ENCODE data around the gene RENBP. TPM values are rescaled to one million over a fixed set of nuclear protein-coding genes. Genes with fewer than 3 reads are reported as not detected.

The RENBP gene
- total and polyA plus RNA-seq, 7 donors = 0.97 to 4.4 (median 2.9) TPM

DNA sequence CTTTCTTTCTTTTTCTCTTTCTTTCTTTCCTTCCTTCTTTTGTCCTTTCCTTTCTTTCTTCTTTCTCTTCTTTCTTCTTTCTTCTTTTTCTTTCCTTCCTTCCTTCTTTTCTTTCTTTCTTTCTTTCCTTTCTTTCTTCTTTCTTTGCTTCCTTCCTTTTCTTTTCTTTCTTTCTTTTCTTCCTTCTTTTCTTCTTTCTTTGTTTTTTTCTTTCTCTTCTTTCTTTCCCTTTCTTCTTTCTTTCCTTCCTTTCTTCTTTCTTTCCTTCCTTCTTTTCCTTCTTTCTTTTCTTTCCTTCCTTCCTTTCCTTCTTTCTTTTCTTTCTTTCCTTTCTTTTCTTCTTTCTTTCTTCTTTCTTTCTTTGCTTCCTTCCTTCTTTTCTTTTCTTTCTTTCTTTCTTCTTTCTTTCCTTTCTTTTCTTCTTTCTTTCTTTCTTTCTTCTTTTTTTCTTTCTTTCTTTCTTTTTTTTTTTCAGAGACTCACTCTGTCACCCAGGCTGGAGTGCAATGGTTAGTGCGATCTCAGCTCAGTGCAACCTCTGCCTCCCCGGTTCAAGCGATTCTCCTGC, 46.7 kb upstream of the RENBP start:
- Histone ChIP-seq H3K4me1 (no peaks in the 10 kb centered on the region), H3K9me3 (no peaks in the 10 kb centered on the region), H3K36me3 (ENCODE audit: insufficient read depth in 1 of 2, low read depth in 1 of 2) (no peaks in the 10 kb centered on the region), H3K27ac (no peak overlapping the region), H3K27me3 (ENCODE audit: insufficient read depth in 3 of 3, low read length in 2 of 3) (no peaks in the 10 kb centered on the region), H3K4me3 (no peak overlapping the region)
- DNase-seq = no peak
- ATAC-seq = no peak
- TF ChIP-seq, protein P1, sequence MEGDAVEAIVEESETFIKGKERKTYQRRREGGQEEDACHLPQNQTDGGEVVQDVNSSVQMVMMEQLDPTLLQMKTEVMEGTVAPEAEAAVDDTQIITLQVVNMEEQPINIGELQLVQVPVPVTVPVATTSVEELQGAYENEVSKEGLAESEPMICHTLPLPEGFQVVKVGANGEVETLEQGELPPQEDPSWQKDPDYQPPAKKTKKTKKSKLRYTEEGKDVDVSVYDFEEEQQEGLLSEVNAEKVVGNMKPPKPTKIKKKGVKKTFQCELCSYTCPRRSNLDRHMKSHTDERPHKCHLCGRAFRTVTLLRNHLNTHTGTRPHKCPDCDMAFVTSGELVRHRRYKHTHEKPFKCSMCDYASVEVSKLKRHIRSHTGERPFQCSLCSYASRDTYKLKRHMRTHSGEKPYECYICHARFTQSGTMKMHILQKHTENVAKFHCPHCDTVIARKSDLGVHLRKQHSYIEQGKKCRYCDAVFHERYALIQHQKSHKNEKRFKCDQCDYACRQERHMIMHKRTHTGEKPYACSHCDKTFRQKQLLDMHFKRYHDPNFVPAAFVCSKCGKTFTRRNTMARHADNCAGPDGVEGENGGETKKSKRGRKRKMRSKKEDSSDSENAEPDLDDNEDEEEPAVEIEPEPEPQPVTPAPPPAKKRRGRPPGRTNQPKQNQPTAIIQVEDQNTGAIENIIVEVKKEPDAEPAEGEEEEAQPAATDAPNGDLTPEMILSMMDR (IDR thresholded peaks at IDR 0.05) = no peak
- WGBS, 3 donors = 93 to 100% (median 99%) methylated on average over 3 of the region's 3 CpGs
- intact Hi-C loops (cut with DNase I) = no loop called here

DNA sequence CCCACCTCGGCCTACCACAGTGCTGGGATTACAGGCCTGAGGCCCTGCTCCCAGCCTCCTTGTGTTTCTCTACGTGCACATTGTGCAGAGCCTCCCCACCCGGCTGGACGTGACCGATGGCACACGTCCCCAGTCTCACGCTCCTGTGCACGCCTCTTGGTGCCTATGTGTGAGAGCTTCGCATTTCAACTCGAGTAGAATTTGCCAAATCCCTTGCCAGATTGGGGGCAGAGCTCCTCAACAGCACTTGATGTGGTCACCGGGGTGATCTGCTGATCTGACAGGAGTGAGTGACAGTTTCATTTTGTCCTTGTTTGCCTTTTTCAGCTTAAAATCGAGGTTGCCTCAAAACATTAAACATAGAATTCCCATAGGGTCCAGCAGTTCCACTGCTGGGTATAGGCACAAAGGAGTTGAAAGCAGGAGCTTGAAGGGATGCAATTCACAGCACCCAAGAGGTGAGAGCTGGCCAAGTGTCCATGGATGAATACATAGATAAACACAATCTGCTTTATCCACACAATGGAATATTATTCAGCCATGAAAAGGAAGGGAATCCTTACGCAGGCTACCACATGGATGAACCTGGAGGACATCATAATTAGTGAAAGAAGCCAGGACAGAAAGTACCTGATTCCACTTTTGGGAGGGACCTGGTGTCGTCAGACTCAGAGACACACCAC, 45.7 kb upstream of the RENBP start:
- Histone ChIP-seq H3K36me3 (ENCODE audit: insufficient read depth in 1 of 2, low read depth in 1 of 2) (no peaks in the 10 kb centered on the region), H3K4me1 (no peaks in the 10 kb centered on the region), H3K27ac (no peak overlapping the region), H3K4me3 (no peak overlapping the region), H3K9me3 (no peaks in the 10 kb centered on the region), H3K27me3 (ENCODE audit: insufficient read depth in 3 of 3, low read length in 2 of 3) (no peaks in the 10 kb centered on the region)
- ATAC-seq (no peak), DNase-seq (no peak)
- WGBS, 3 donors = 89 to 91% (median 89%) methylated on average over 14 of the region's 14 CpGs
- TF ChIP-seq, protein P1 (IDR thresholded peaks at IDR 0.05) = no peak
- intact Hi-C loops (cut with DNase I) = no loop called here

DNA sequence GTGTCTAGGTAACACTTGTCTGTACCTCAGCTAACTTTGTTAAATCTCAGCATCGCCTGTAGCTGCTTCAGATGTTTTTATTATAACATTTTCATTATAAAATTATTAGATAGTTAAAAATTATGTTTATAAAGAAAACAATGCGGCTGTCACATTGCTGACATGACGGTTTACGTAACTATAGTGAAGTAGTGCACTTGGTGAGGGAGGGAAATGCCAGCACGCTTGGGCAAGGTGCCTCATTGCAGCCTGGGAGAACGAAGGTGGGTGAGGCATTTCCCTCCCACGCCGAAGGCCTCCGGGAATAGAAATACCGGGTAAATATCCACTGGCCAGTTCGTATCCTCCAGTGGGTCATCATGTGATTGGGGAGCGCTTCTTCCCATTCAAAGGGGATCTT, 44.0 kb upstream of the RENBP start:
- no peak overlapping the region for H3K27ac ChIP-seq
- H3K27me3 ChIP-seq (ENCODE audit: insufficient read depth in 3 of 3, low read length in 2 of 3) = no peaks in the 10 kb centered on the region
- DNase-seq = no peak
- no peak overlapping the region for H3K4me3 ChIP-seq
- H3K36me3 ChIP-seq (ENCODE audit: insufficient read depth in 1 of 2, low read depth in 1 of 2) = no peaks in the 10 kb centered on the region
- intact Hi-C loops (cut with DNase I) = no loop called here
- H3K4me1 ChIP-seq = no peaks in the 10 kb centered on the region
- no peaks in the 10 kb centered on the region for H3K9me3 ChIP-seq
- ATAC-seq = no peak
- TF ChIP-seq, protein P1 (IDR thresholded peaks at IDR 0.05) = no peak
- 79 to 86% (median 83%) methylated on average over 11 to 12 of the region's 12 CpGs for WGBS, 3 donors

DNA sequence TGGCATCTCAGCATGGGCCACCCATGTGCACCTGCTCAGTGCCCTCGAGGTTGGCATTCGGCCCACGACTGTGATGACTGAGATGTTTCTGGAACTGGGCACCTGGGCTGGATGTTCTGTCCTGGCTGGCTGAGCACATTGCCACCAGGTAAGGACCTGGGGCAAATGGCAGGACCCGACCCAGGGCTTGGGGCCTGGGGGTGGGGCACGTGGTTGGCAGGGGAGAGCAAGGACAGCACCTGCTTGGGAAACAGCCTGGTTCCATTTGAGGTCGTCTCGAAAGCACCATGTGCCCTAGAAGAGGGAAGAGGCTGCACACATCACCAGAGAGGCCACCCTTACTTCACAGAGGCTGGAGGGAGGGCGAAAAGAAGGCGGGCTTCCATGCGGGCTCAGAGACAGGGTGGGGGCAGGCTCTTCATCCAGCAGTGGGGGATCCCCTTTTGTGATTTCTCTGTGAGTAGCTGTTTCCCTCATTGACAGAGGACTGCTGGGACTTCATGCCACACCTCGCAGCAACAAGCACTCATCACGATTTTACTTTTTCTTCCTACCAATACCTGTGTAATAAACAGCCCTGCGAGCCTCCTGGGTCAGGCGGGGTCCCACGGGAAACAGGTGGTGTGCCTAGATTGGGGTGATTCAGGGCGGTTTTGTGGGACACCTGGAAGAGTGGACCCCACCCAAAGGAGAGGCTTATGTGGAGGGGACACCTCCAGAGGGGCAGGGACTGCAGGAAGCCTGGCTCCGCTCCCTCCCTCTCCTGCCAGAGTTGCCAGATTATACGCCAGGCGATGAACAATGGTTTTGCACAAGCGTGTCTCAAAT, 40.1 kb upstream of the RENBP start:
- H3K27me3 ChIP-seq (ENCODE audit: insufficient read depth in 3 of 3, low read length in 2 of 3) = no peaks in the 10 kb centered on the region
- intact Hi-C loops (cut with DNase I) = no loop called here

More for the DNA sequence above, 40.1 kb upstream of the RENBP start:
- no peak overlapping the region for H3K4me3 ChIP-seq
- 68% methylated on average over 18 to 20 of the region's 20 CpGs for WGBS, 3 donors
- ATAC-seq = peak in 1 of 4 donors; percentile 20
- TF ChIP-seq, protein P1 (IDR thresholded peaks at IDR 0.05) = no peak
- peaks cover 0 to 9% of the 10 kb centered on the region in 2 donors for H3K36me3 ChIP-seq (ENCODE audit: insufficient read depth in 1 of 2, low read depth in 1 of 2)
- H3K4me1 ChIP-seq = no peaks in the 10 kb centered on the region
- H3K9me3 ChIP-seq = no peaks in the 10 kb centered on the region
- no peak for DNase-seq
- no peak overlapping the region for H3K27ac ChIP-seq

Measured in psoas muscle (tissue), 8 donors.